Tibial nerve (tissue), 4 donors: ENCODE measurements around the gene PPP6R1. TPM values are rescaled to one million over a fixed set of nuclear protein-coding genes. Genes with fewer than 3 reads are reported as not detected.

Experiments used
- DNase-seq, 2 donors: peaks; one replicate each; pipeline ENCODE4 v3.0.0-alpha.2; 2019; ENCODE audit warnings: low spot score in 2 of 2
- H3K27ac ChIP-seq, 4 donors: fragments of 200-600 bp; sonication (generic) in 3 of 4; one replicate each; pipeline ENCODE4 v1.5.1; 2017 to 2019; ENCODE audit warnings: mild to moderate bottlenecking in 1 of 4
- H3K27me3 ChIP-seq, 2 donors: fragments of 200-600 bp; sonication (generic) in 1 of 2; one replicate each; pipeline versions ENCODE4 v1.5.1 to v1.6.0; 2017 to 2019
- H3K36me3 ChIP-seq, 3 donors: fragments of 200-600 bp; sonication (generic); one replicate each; pipeline ENCODE4 v1.5.1; 2018 to 2019
- H3K4me1 ChIP-seq, 4 donors: fragments of 200-600 bp; sonication (generic) in 3 of 4; one replicate each; pipeline ENCODE4 v1.5.1; 2017 to 2019
- H3K4me3 ChIP-seq, 4 donors: fragments of 200-600 bp; sonication (generic) in 3 of 4; one replicate each; pipeline ENCODE4 v1.5.1; 2017 to 2019; ENCODE audit warnings: mild to moderate bottlenecking in 1 of 4, moderate library complexity in 1 of 4
- H3K9me3 ChIP-seq, 4 donors: fragments of 200-600 bp; sonication (generic) in 3 of 4; one replicate each; pipeline ENCODE4 v1.5.1; 2017 to 2019
- CTCF ChIP-seq, 5 experiments: fragments of 200-600 bp in 3 of 5; fragments of 450-650 bp in 2 of 5; sonication (generic) in 3 of 5; IDR thresholded peaks; one replicate each; pipeline ENCODE4 v1.5.1; 2016 to 2019; ENCODE audit warnings: antibody characterized with exemption in 5 of 5, mild to moderate bottlenecking in 3 of 5, moderate library complexity in 2 of 5
- EP300 ChIP-seq, 2 donors: sonication (generic); formaldehyde crosslinking; IDR thresholded peaks; one replicate each; pipeline ENCODE4 v1.6.1; 2017; ENCODE audit warnings: antibody characterized with exemption in 2 of 2, mild to moderate bottlenecking in 1 of 2
- POLR2A ChIP-seq, 2 donors: fragments of 450-650 bp; IDR thresholded peaks; one replicate each; pipeline ENCODE4 v1.6.1; 2017; ENCODE audit warnings: antibody characterized with exemption in 2 of 2, mild to moderate bottlenecking in 2 of 2, moderate library complexity in 2 of 2
- WGBS, 2 donors: methylation state at CpG; one replicate each; pipeline ENCODE4 v1.1.5; 2018; 5-methylcytosine and 5-hydroxymethylcytosine counted together
- total RNA-seq, 4 donors: library from RNA; depleted of rRNA; stranded (reverse); fragments of >200 nt; gene quantifications; one replicate each; pipeline ENCODE4 v1.1.0, GENCODE V29; 2016

The PPP6R1 gene
- total RNA-seq, 4 donors from 2014 or later, result 35.4 to 56.7 (median 40.7) TPM

GRCh38 chr19:55244004-55244680 lies 14.7 kb downstream of the PPP6R1 start:
- no peaks in the 10 kb centered on the region for H3K27me3 ChIP-seq
- H3K9me3 ChIP-seq, result no peaks in the 10 kb centered on the region
- peaks cover 0 to 24% (median 4%) of the 10 kb centered on the region in 4 donors for H3K4me1 ChIP-seq
- peaks cover 3 to 81% (median 44%) of the 10 kb centered on the region in 3 donors for H3K36me3 ChIP-seq
- H3K27ac ChIP-seq, result no peak overlapping the region
- DNase-seq, result no peak
- H3K4me3 ChIP-seq, result no peak overlapping the region
- TF ChIP-seq POLR2A (IDR thresholded peaks at IDR 0.05), result no peak
- TF ChIP-seq EP300 (IDR thresholded peaks at IDR 0.05), result no peak
- TF ChIP-seq CTCF (IDR thresholded peaks at IDR 0.05), result no peak
- 82 to 89% methylated on average over 12 of the region's 12 CpGs for WGBS, 2 donors

DNA sequence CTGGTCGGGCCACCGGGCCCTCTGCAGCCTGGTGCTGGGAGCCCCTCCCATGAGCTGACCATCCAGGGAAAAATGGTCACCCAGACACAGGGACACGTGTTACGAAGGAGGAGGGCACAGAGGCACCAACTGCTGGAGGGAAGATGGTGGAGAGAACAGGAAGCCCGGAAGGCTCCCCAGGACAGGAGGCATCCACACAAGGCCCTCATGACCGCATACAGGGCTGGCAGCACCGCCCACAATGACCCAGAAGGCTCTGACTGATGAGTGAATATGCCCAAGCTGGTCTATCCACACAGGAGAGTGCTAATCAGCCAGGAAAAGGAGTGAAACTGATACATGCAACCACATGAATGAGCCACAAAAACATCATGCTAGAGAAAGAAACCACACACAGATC lies 16.3 kb downstream of the PPP6R1 start:
- TF ChIP-seq EP300 (IDR thresholded peaks at IDR 0.05) (no peak), POLR2A (IDR thresholded peaks at IDR 0.05) (no peak), CTCF (IDR thresholded peaks at IDR 0.05) (no peak)
- H3K9me3 ChIP-seq, result no peaks in the 10 kb centered on the region
- no peak overlapping the region for H3K4me3 ChIP-seq
- H3K27ac ChIP-seq, result no peak overlapping the region
- peaks cover 4 to 98% (median 51%) of the 10 kb centered on the region in 3 donors for H3K36me3 ChIP-seq
- 73 to 90% methylated on average over 7 of the region's 7 CpGs for WGBS, 2 donors
- H3K4me1 ChIP-seq, result peaks cover 0 to 8% (median 0%) of the 10 kb centered on the region in 4 donors
- H3K27me3 ChIP-seq, result no peaks in the 10 kb centered on the region
- DNase-seq, result no peak

GRCh38 chr19:55241935-55242464 lies 16.8 kb downstream of the PPP6R1 start:
- 89 to 93% methylated on average over 3 to 15 of the region's 16 CpGs for WGBS, 2 donors
- no peak overlapping the region for H3K4me3 ChIP-seq
- no peaks in the 10 kb centered on the region for H3K27me3 ChIP-seq
- no peak for DNase-seq
- no peak overlapping the region for H3K27ac ChIP-seq
- H3K4me1 ChIP-seq, result peaks cover 0 to 3% (median 0%) of the 10 kb centered on the region in 4 donors
- H3K36me3 ChIP-seq, result peaks cover 4 to 99% (median 55%) of the 10 kb centered on the region in 3 donors
- no peaks in the 10 kb centered on the region for H3K9me3 ChIP-seq
- TF ChIP-seq POLR2A (IDR thresholded peaks at IDR 0.05) (no peak), EP300 (IDR thresholded peaks at IDR 0.05) (no peak), CTCF (IDR thresholded peaks at IDR 0.05) (no peak)

- no peak for DNase-seq
- Histone ChIP-seq H3K36me3 (peaks cover 4 to 99% (median 61%) of the 10 kb centered on the region in 3 donors), H3K27ac (no peak overlapping the region), H3K27me3 (no peaks in the 10 kb centered on the region), H3K4me1 (no peaks in the 10 kb centered on the region), H3K4me3 (no peak overlapping the region), H3K9me3 (no peaks in the 10 kb centered on the region)
- no peak for TF ChIP-seq CTCF (IDR thresholded peaks at IDR 0.05)
- no peak for TF ChIP-seq POLR2A (IDR thresholded peaks at IDR 0.05)
- TF ChIP-seq EP300 (IDR thresholded peaks at IDR 0.05), result no peak
- WGBS, 2 donors, result 86 to 92% methylated on average over 21 to 35 of the region's 37 CpGs
Measured at GRCh38 chr19:55241143-55241934, 17.5 kb downstream of the PPP6R1 start.

- no peak for DNase-seq
- Histone ChIP-seq H3K9me3 (no peaks in the 10 kb centered on the region), H3K4me3 (no peak overlapping the region), H3K27ac (no peak overlapping the region), H3K27me3 (no peaks in the 10 kb centered on the region), H3K4me1 (no peaks in the 10 kb centered on the region), H3K36me3 (peaks cover 4 to 99% (median 60%) of the 10 kb centered on the region in 3 donors)
- TF ChIP-seq EP300 (IDR thresholded peaks at IDR 0.05) (no peak), CTCF (IDR thresholded peaks at IDR 0.05) (no peak)
- WGBS, 2 donors, result 93 to 96% methylated on average over 6 of the region's 6 CpGs
Measured at GRCh38 chr19:55240713-55241020, 18.1 kb downstream of the PPP6R1 start.
